IMR-90 (cell line): ENCODE data around the gene MRPL30. TPM values are rescaled to one million over a fixed set of nuclear protein-coding genes. Genes with fewer than 3 reads are reported as not detected.

ENCODE experiments used
- ATAC-seq: fragments of 200-7000 bp; cut with Tn5 transposase; 2 replicates; pipeline ENCODE4 v1.9.1; 2020; ENCODE audit warnings: low read depth, mild to moderate bottlenecking, moderate library complexity
- BruUV-seq: library from RNA; stranded (reverse); fragments of 400-500 nt; replicated peaks from 2 replicates; lab custom pipeline; 2021; lab: Mats Ljungman, UMichigan
- CTCF ChIA-PET: fragments of 300-600 bp; formaldehyde crosslinking; extraction: SDS; loops from one replicate; lab custom pipeline; 2021; ENCODE audit warnings: antibody characterized with exemption; lab: Yijun Ruan, JAX
- POLR2A ChIA-PET: fragments of 300-600 bp; sonication (Branson Sonifier 250); formaldehyde crosslinking; loops from one replicate; lab custom pipeline; 2022; ENCODE audit warnings: antibody characterized with exemption; ENCODE audit not compliant: unreplicated experiment; lab: Charles Lee
- DNase-seq: peaks from one replicate; pipeline ENCODE4 v3.0.0; 2013
- H2AFZ ChIP-seq: replicated peaks from 2 replicates; pipeline ENCODE3; 2013; ENCODE audit warnings: low read length, mild to moderate bottlenecking; ENCODE audit not compliant: poor library complexity
- H2AK5ac ChIP-seq: 2 replicates; pipeline ENCODE4 v1.6.1; 2013; ENCODE audit warnings: low read depth, low read length, inconsistent platforms
- H2AK9ac ChIP-seq: replicated peaks from 2 replicates; pipeline ENCODE3; 2013; ENCODE audit warnings: mild to moderate bottlenecking, low read depth, low read length, moderate library complexity; ENCODE audit not compliant: poor library complexity
- H2BK120ac ChIP-seq: 2 replicates; pipeline ENCODE4 v1.6.1; 2013; ENCODE audit warnings: low read depth, low read length, inconsistent platforms
- H2BK15ac ChIP-seq: 3 replicates; pipeline ENCODE4 v1.6.1; 2013; ENCODE audit warnings: low read depth, low read length, inconsistent platforms
- H2BK20ac ChIP-seq: 2 replicates; pipeline ENCODE4 v1.6.1; 2013; ENCODE audit warnings: low read depth, mild to moderate bottlenecking, inconsistent platforms, low read length, moderate library complexity
- H2BK5ac ChIP-seq: 2 replicates; pipeline ENCODE4 v1.6.1; 2013; ENCODE audit warnings: mild to moderate bottlenecking, low read depth, low read length, inconsistent platforms; ENCODE audit not compliant: poor library complexity, severe bottlenecking
- H3K14ac ChIP-seq: replicated peaks from 2 replicates; pipeline ENCODE4 v1.6.1; 2013; ENCODE audit warnings: low read depth, low read length, inconsistent platforms
- H3K18ac ChIP-seq: 2 replicates; pipeline ENCODE4 v1.6.1; 2013; ENCODE audit warnings: low read depth, low read length, control low read depth
- H3K23ac ChIP-seq: 2 replicates; pipeline ENCODE4 v1.6.1; 2013; ENCODE audit warnings: low read depth, low read length, inconsistent platforms
- H3K27ac ChIP-seq: 2 replicates; pipeline ENCODE4 v1.5.1; 2013; ENCODE audit warnings: mild to moderate bottlenecking, control low read depth, low read length; ENCODE audit not compliant: insufficient read depth
- H3K27me3 ChIP-seq: 2 replicates; pipeline ENCODE4 v1.6.1; 2013; ENCODE audit warnings: low read length; ENCODE audit not compliant: control insufficient read depth, insufficient read depth
- H3K36me3 ChIP-seq: 2 replicates; pipeline ENCODE4 v1.6.1; 2013; ENCODE audit warnings: low read length, mixed read lengths; ENCODE audit not compliant: control insufficient read depth, insufficient read depth
- H3K4ac ChIP-seq: 2 replicates; pipeline ENCODE4 v1.6.1; 2013; ENCODE audit warnings: low read depth, low read length, inconsistent platforms
- H3K4me1 ChIP-seq: 2 replicates; pipeline ENCODE4 v1.6.1; 2013; ENCODE audit warnings: low read length, mixed read lengths; ENCODE audit not compliant: control insufficient read depth, insufficient read depth
- H3K4me2 ChIP-seq: 2 replicates; pipeline ENCODE4 v1.6.1; 2013; ENCODE audit warnings: low read depth, mild to moderate bottlenecking, control low read depth, low read length, moderate library complexity
- H3K4me3 ChIP-seq: 2 replicates; pipeline ENCODE4 v1.5.1; 2013; ENCODE audit warnings: low read depth, mild to moderate bottlenecking, control low read depth, low read length, moderate library complexity; ENCODE audit not compliant: insufficient read depth
- H3K56ac ChIP-seq: 2 replicates; pipeline ENCODE4 v1.6.1; 2013; ENCODE audit warnings: low read length, inconsistent platforms; ENCODE audit not compliant: insufficient read depth; ENCODE audit errors: extremely low read depth
- H3K79me1 ChIP-seq, 2 experiments: 2 replicates each; pipeline ENCODE4 v1.6.1; 2013; ENCODE audit warnings: low read length in 2 of 2, inconsistent platforms in 1 of 2, low read depth in 1 of 2
- H3K9ac ChIP-seq: 2 replicates; pipeline ENCODE4 v1.6.1; 2013; ENCODE audit warnings: low read depth, low read length, control low read depth
- H3K9me1 ChIP-seq: 2 replicates; pipeline ENCODE4 v1.6.1; 2013; ENCODE audit warnings: low read length, inconsistent platforms; ENCODE audit not compliant: insufficient read depth
- H3K9me3 ChIP-seq: 2 replicates; pipeline ENCODE4 v1.6.1; 2013; ENCODE audit warnings: low read length; ENCODE audit not compliant: control insufficient read depth, insufficient read depth
- H4K20me1 ChIP-seq: 2 replicates; pipeline ENCODE4 v1.6.1; 2013; ENCODE audit warnings: low read length, inconsistent platforms; ENCODE audit not compliant: insufficient read depth
- H4K5ac ChIP-seq: 2 replicates; pipeline ENCODE4 v1.6.1; 2013; ENCODE audit warnings: mild to moderate bottlenecking, low read depth, low read length, control low read depth
- H4K8ac ChIP-seq, 2 experiments: 2 replicates each; pipeline ENCODE4 v1.6.1; 2013; ENCODE audit warnings: low read depth in 2 of 2, low read length in 2 of 2, control low read depth in 1 of 2, inconsistent platforms in 1 of 2
- H4K91ac ChIP-seq: 2 replicates; pipeline ENCODE4 v1.6.1; 2013; ENCODE audit warnings: low read depth, low read length, inconsistent platforms; ENCODE audit not compliant: insufficient read depth
- BHLHE40 ChIP-seq: fragments of 150-350 bp; IDR thresholded peaks from 2 replicates; pipeline ENCODE4 v1.6.1; 2016; ENCODE audit warnings: mild to moderate bottlenecking, low read depth, low read length
- CHD1 ChIP-seq: IDR thresholded peaks from 2 replicates; pipeline ENCODE4 v1.6.1; 2012; ENCODE audit warnings: low read depth, low read length, improper control_type of control experiment
- ELK1 ChIP-seq: fragments of 150-350 bp; IDR thresholded peaks from 2 replicates; pipeline ENCODE4 v1.6.1; 2016; ENCODE audit warnings: low read depth, mild to moderate bottlenecking, low read length, moderate library complexity, borderline replicate concordance
- MAFK ChIP-seq: IDR thresholded peaks from 2 replicates; pipeline ENCODE4 v1.6.1; 2012; ENCODE audit warnings: low read depth, low read length, improper control_type of control experiment
- MAZ ChIP-seq: IDR thresholded peaks from 2 replicates; pipeline ENCODE4 v1.6.1; 2012; ENCODE audit warnings: low read depth, mild to moderate bottlenecking, low read length, improper control_type of control experiment, moderate library complexity, borderline replicate concordance
- MXI1 ChIP-seq: IDR thresholded peaks from 2 replicates; pipeline ENCODE4 v1.6.1; 2012; ENCODE audit warnings: low read depth, mild to moderate bottlenecking, low read length, moderate library complexity, borderline replicate concordance
- RCOR1 ChIP-seq: IDR thresholded peaks from 2 replicates; pipeline ENCODE4 v1.6.1; 2012; ENCODE audit warnings: mild to moderate bottlenecking, low read length, improper control_type of control experiment; ENCODE audit not compliant: insufficient replicate concordance
- RFX5 ChIP-seq: IDR thresholded peaks from 2 replicates; pipeline ENCODE4 v1.8.0; 2012; ENCODE audit warnings: low read depth, mild to moderate bottlenecking, low read length, moderate library complexity
- SMC3 ChIP-seq: fragments of 150-350 bp; IDR thresholded peaks from 2 replicates; pipeline ENCODE4 v1.6.1; 2016; ENCODE audit warnings: low read depth, mild to moderate bottlenecking, antibody characterized with exemption, low read length, moderate library complexity
- USF2 ChIP-seq: fragments of 150-350 bp; IDR thresholded peaks from 2 replicates; pipeline ENCODE4 v1.6.1; 2017; ENCODE audit warnings: mild to moderate bottlenecking, antibody characterized with exemption, low read length, low read depth
- WGBS, 2 experiments: methylation state at CpG; one replicate each; pipeline versions ENCODE4 v1.1.5 to v1.1.7; 2013; ENCODE audit warnings: missing lambda C conversion rate in 2 of 2; ENCODE audit not compliant: insufficient read length in 1 of 2; ENCODE audit errors: extremely low coverage in 2 of 2; 5-methylcytosine and 5-hydroxymethylcytosine counted together
- dilution Hi-C: fragments of 300-500 bp; cut with HindIII; formaldehyde crosslinking; loops from one replicate; pipeline ENCODE4 v1.14.3; 2018; ENCODE audit warnings: low sequenced_read_pairs; ENCODE audit not compliant: unreplicated experiment
- in situ Hi-C: fragments of 300-500 bp; cut with MboI; formaldehyde crosslinking; loops from 3 replicates; pipeline ENCODE4 v1.14.3; 2019; ENCODE audit warnings: low sequenced_read_pairs, inconsistent platforms, mixed read lengths
- intact Hi-C: fragments of 100-400 bp; cut with micrococcal nuclease; formaldehyde crosslinking; loops from 2 replicates; pipeline ENCODE4 v1.10.0; 2022
- polyA plus RNA-seq, 3 experiments: library from polyadenylated mRNA; depleted of rRNA; stranded (reverse); fragments of >200 nt; gene quantifications; 2 replicates each; pipeline ENCODE4 v1.2.3, GENCODE V29; 2012; ENCODE audit warnings: low replicate concordance in 1 of 3
- total RNA-seq: library from RNA; depleted of rRNA; stranded (reverse); fragments of >200 nt; gene quantifications from 2 replicates; pipeline ENCODE4 v1.2.3, GENCODE V29; 2012

The MRPL30 gene
- total and polyA plus RNA-seq, 2 of the 4 experiments (the other 2 are of a cell fraction), result 18.7 to 34.8 TPM

GRCh38 chr2:99190548-99190947 lies 9.6 kb downstream of the MRPL30 start:
- Histone ChIP-seq H4K91ac (no peak overlapping the region), H4K8ac (no peak overlapping the region), H3K4me2 (no peak overlapping the region), H3K27ac (no peak overlapping the region), H3K79me1 (peaks cover 7 to 14% of the 10 kb centered on the region in 2 experiments; a peak in 3 of 4 replicates), H2AK9ac (no peak overlapping the region), H3K36me3 (peaks cover 14% of the 10 kb centered on the region), H3K4me1 (no peaks in the 10 kb centered on the region), H3K9me1 (no peaks in the 10 kb centered on the region), H3K23ac (no peak overlapping the region), H3K56ac (no peak overlapping the region), H3K27me3 (no peaks in the 10 kb centered on the region), H2BK5ac (no peak overlapping the region), H2BK15ac (no peak overlapping the region), H3K14ac (no peak overlapping the region), H3K4me3 (no peak overlapping the region), H2AFZ (no peak overlapping the region), H3K18ac (no peak overlapping the region), H2BK120ac (no peak overlapping the region), H4K5ac (no peak overlapping the region), H3K9ac (no peak overlapping the region), H3K4ac (no peak overlapping the region), H4K20me1 (no peaks in the 10 kb centered on the region), H3K9me3 (no peaks in the 10 kb centered on the region), H2AK5ac (no peak overlapping the region), H2BK20ac (no peak overlapping the region)
- intact Hi-C loops (no loop called here), dilution Hi-C loops (no loop called here), in situ Hi-C loops (no loop called here)
- no TSS peak for BruUV-seq
- DNase-seq (no peak), ATAC-seq (no peak)
- POLR2A ChIA-PET, result no interaction called here
- WGBS, 2 experiments, result no CpG with 5 or more reads among the region's 1 CpG
- CTCF ChIA-PET, result no interaction called here
- TF ChIP-seq RCOR1 (no peak), MAFK (no peak), SMC3 (no peak), USF2 (no peak), MAZ (no peak), RFX5 (no peak), BHLHE40 (no peak), CHD1 (no peak), MXI1 (no peak), ELK1 (no peak)
